GM12875 (cell line): Measurements from ENCODE around the gene PLA2G4E.

ENCODE experiments used
- H3K4me3 ChIP-seq: one replicate; pipeline ENCODE4 v1.5.1; 2011; ENCODE audit warnings: low read depth, low read length, control low read depth
- TF ChIP-seq, protein P1 (sequence below): IDR thresholded peaks from 2 replicates; pipeline ENCODE4 v1.5.1; 2011; ENCODE audit warnings: low read depth, mild to moderate bottlenecking, control low read depth, inconsistent platforms, low read length, moderate library complexity, borderline replicate concordance; ENCODE audit not compliant: insufficient read depth

Gene PLA2G4E

GRCh38 chr15:41977757-41978383 lies 43.0 kb downstream of the PLA2G4E start:
- TF ChIP-seq, protein P1, sequence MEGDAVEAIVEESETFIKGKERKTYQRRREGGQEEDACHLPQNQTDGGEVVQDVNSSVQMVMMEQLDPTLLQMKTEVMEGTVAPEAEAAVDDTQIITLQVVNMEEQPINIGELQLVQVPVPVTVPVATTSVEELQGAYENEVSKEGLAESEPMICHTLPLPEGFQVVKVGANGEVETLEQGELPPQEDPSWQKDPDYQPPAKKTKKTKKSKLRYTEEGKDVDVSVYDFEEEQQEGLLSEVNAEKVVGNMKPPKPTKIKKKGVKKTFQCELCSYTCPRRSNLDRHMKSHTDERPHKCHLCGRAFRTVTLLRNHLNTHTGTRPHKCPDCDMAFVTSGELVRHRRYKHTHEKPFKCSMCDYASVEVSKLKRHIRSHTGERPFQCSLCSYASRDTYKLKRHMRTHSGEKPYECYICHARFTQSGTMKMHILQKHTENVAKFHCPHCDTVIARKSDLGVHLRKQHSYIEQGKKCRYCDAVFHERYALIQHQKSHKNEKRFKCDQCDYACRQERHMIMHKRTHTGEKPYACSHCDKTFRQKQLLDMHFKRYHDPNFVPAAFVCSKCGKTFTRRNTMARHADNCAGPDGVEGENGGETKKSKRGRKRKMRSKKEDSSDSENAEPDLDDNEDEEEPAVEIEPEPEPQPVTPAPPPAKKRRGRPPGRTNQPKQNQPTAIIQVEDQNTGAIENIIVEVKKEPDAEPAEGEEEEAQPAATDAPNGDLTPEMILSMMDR = no peak
- H3K4me3 ChIP-seq = no peak overlapping the region

GRCh38 chr15:41975669-41976068 lies 45.2 kb downstream of the PLA2G4E start:
- no peak overlapping the region for H3K4me3 ChIP-seq
- TF ChIP-seq, protein P1 = no peak

- no peak overlapping the region for H3K4me3 ChIP-seq
- TF ChIP-seq, protein P1 = no peak
Measured at GRCh38 chr15:41974041-41974440, 46.8 kb downstream of the PLA2G4E start.

GRCh38 chr15:41972253-41973242 lies 48.3 kb downstream of the PLA2G4E start, which contains the start of gene EHD4:
Gene EHD4, minus strand, starts transcription at chr15:41972557. Its CDS starts 63 bp downstream, at chr15:41972494.
- H3K4me3 ChIP-seq = peak within 1 kb of the TSS; percentile 98
- TF ChIP-seq, protein P1 = peak; percentile 23; the same call in 1 of the 2 replicates

- TF ChIP-seq, protein P1 = no peak
- peak overlapping the region; percentile 98 for H3K4me3 ChIP-seq
Measured at GRCh38 chr15:41971895-41972252, 49.0 kb downstream of the PLA2G4E start.

GRCh38 chr15:41971089-41971894 lies 49.5 kb downstream of the PLA2G4E start:
- TF ChIP-seq, protein P1 = no peak
- peak overlapping the region; percentile 98 for H3K4me3 ChIP-seq
